GM21825 (cell line): ENCODE measurements around the gene RPL35A.

Source experiments
- ATAC-seq: cut with Tn5 transposase; IDR thresholded peaks from one replicate; pipeline ENCODE4 v1.9.1; 2021; ENCODE audit warnings: mild to moderate bottlenecking, moderate library complexity; ENCODE audit not compliant: unreplicated experiment

The RPL35A gene

GRCh38 chr3:197994736-197995135 is 44.7 kb downstream of the RPL35A start:
- no peak for ATAC-seq

GRCh38 chr3:197996855-197997254 is 46.9 kb downstream of the RPL35A start:
- no peak for ATAC-seq

GRCh38 chr3:197997936-197998335 is 47.9 kb downstream of the RPL35A start:
- ATAC-seq: no peak
